HCT116 (cell line): ENCODE results near the gene EEF1AKMT2. TPM values are rescaled to one million over a fixed set of nuclear protein-coding genes. Genes with fewer than 3 reads are reported as not detected.

Experiments
- ATAC-seq: fragments of 200-7000 bp; cut with Tn5 transposase; 2 replicates; pipeline ENCODE4 v1.9.1; 2020; ENCODE audit warnings: mild to moderate bottlenecking, moderate library complexity
- BruUV-seq: library from RNA; stranded (reverse); fragments of 400-500 nt; replicated peaks from 2 replicates; lab custom pipeline; 2021; lab: Mats Ljungman, UMichigan
- CTCF ChIA-PET: fragments of 300-600 bp; sonication (Branson Sonifier 250); formaldehyde crosslinking; loops from one replicate; lab custom pipeline; 2021; ENCODE audit warnings: antibody characterized with exemption; lab: Charles Lee
- POLR2A ChIA-PET: fragments of 300-600, 350-600 bp; sonication (Branson Sonifier 250); formaldehyde crosslinking; loops from one replicate; lab custom pipeline; 2021; ENCODE audit warnings: antibody characterized with exemption; lab: Charles Lee
- RAD21 ChIA-PET, 2 experiments: fragments of 300-600 bp; sonication (Branson Sonifier 250); formaldehyde crosslinking; loops; one replicate each; lab custom pipeline; 2023; ENCODE audit warnings: low total read pairs in 2 of 2; ENCODE audit not compliant: uncharacterized antibody in 2 of 2, unreplicated experiment in 2 of 2, low non-redundant PET in 1 of 2; lab: Charles Lee
- DNase-seq: peaks from one replicate; pipeline ENCODE4 v3.0.0-alpha.2; 2010; ENCODE audit warnings: low read depth, low spot score
- H2AFZ ChIP-seq: fragments of 200-600 bp; shearing (Covaris generic), sonication (generic); 2 replicates; pipeline ENCODE4 v1.6.1; 2017; ENCODE audit warnings: low read depth, mixed run types, mixed read lengths, antibody characterized with exemption, low read length; ENCODE audit not compliant: poor library complexity, severe bottlenecking
- H3K27ac ChIP-seq: 2 replicates; pipeline ENCODE4 v1.5.1; 2012; ENCODE audit warnings: low read depth, low read length
- H3K27me3 ChIP-seq: fragments of 200-600 bp; sonication (generic); 2 replicates; pipeline ENCODE4 v1.6.1; 2016; ENCODE audit warnings: mixed run types, low read length, mixed read lengths; ENCODE audit not compliant: insufficient read depth
- H3K36me3 ChIP-seq, 2 experiments: fragments of 200-500 bp in 1 of 2; fragments of 200-600 bp in 1 of 2; sonication (Bioruptor generic) in 1 of 2; sonication (generic) in 1 of 2; 2 replicates each; pipeline versions ENCODE4 v1.5.1 to v1.6.1; 2014 to 2016; ENCODE audit warnings: low read length in 2 of 2, inconsistent platforms in 1 of 2, mixed read lengths in 1 of 2, mixed run types in 1 of 2; ENCODE audit not compliant: insufficient read depth in 2 of 2, control insufficient read depth in 1 of 2
- H3K4me1 ChIP-seq, 2 experiments: fragments of 200-600 bp in 1 of 2; sonication (generic) in 1 of 2; 2 replicates each; pipeline versions ENCODE4 v1.5.1 to v1.6.1; 2012 to 2017; ENCODE audit warnings: low read length in 2 of 2, inconsistent platforms in 1 of 2, mild to moderate bottlenecking in 1 of 2, mixed read lengths in 1 of 2, mixed run types in 1 of 2, moderate library complexity in 1 of 2; ENCODE audit not compliant: insufficient read depth in 2 of 2, control insufficient read depth in 1 of 2
- H3K4me2 ChIP-seq: fragments of 200-600 bp; sonication (generic); 2 replicates; pipeline ENCODE4 v1.6.1; 2017; ENCODE audit warnings: mixed run types, low read length, mixed read lengths
- H3K4me3 ChIP-seq, 2 experiments: fragments of 200-600 bp in 1 of 2; sonication (generic) in 1 of 2; replicated peaks in 1 of 2; 2 replicates each; pipeline ENCODE4 v1.5.1; 2011 to 2016; ENCODE audit warnings: low read length in 2 of 2, control low read depth in 1 of 2, low read depth in 1 of 2, mild to moderate bottlenecking in 1 of 2, mixed read lengths in 1 of 2, mixed run types in 1 of 2
- H3K79me2 ChIP-seq: fragments of 200-600 bp; sonication (generic); 2 replicates; pipeline ENCODE4 v1.6.1; 2017; ENCODE audit warnings: mild to moderate bottlenecking, mixed run types, low read length, moderate library complexity, mixed read lengths; ENCODE audit not compliant: insufficient read depth
- H3K9ac ChIP-seq: fragments of 200-600 bp; sonication (generic); 2 replicates; pipeline ENCODE4 v1.6.1; 2016; ENCODE audit warnings: low read length, mixed read lengths
- H3K9me2 ChIP-seq: fragments of 200-600 bp; sonication (generic), shearing (Covaris generic); 2 replicates; pipeline ENCODE4 v1.6.1; 2017; ENCODE audit warnings: mixed run types, mild to moderate bottlenecking, moderate library complexity; ENCODE audit not compliant: insufficient read depth
- H3K9me3 ChIP-seq, 2 experiments: fragments of 200-500 bp in 1 of 2; fragments of 200-600 bp in 1 of 2; sonication (Bioruptor generic) in 1 of 2; sonication (generic) in 1 of 2; 2 replicates each; pipeline ENCODE4 v1.6.1; 2014 to 2017; ENCODE audit warnings: low read length in 2 of 2, mixed read lengths in 2 of 2, inconsistent platforms in 1 of 2, low read depth in 1 of 2, mild to moderate bottlenecking in 1 of 2, mixed run types in 1 of 2, moderate library complexity in 1 of 2; ENCODE audit not compliant: control insufficient read depth in 1 of 2, insufficient read depth in 1 of 2
- H4K20me1 ChIP-seq: fragments of 200-600 bp; sonication (generic), shearing (Covaris generic); 2 replicates; pipeline ENCODE4 v1.6.1; 2017; ENCODE audit warnings: mixed run types, mild to moderate bottlenecking, moderate library complexity; ENCODE audit not compliant: insufficient read depth
- CBX3 ChIP-seq: IDR thresholded peaks from 2 replicates; pipeline ENCODE4 v1.6.1; 2012; ENCODE audit warnings: low read depth
- CEBPB ChIP-seq: IDR thresholded peaks from 2 replicates; pipeline ENCODE4 v1.6.1; 2012; ENCODE audit warnings: low read depth
- ELF1 ChIP-seq: IDR thresholded peaks from 2 replicates; pipeline ENCODE4 v1.6.1; 2012; ENCODE audit warnings: low read depth, borderline replicate concordance
- EZH2 ChIP-seq: fragments of 200-600 bp; sonication (generic); IDR thresholded peaks from 2 replicates; pipeline ENCODE4 v1.6.1; 2017; ENCODE audit warnings: antibody characterized with exemption, mixed run types
- EZH2phosphoT487 ChIP-seq: fragments of 200-600 bp; IDR thresholded peaks from 2 replicates; pipeline ENCODE4 v1.6.1; 2018; ENCODE audit warnings: antibody characterized with exemption, borderline replicate concordance
- JUND ChIP-seq: IDR thresholded peaks from 2 replicates; pipeline ENCODE4 v1.6.1; 2012
- POLR2A ChIP-seq: IDR thresholded peaks from 2 replicates; pipeline ENCODE4 v1.7.0; 2011; ENCODE audit warnings: borderline replicate concordance; ENCODE audit not compliant: insufficient read depth, insufficient read length; ENCODE audit errors: extremely low read depth
- POLR2AphosphoS5 ChIP-seq: IDR thresholded peaks from 2 replicates; pipeline ENCODE4 v1.6.1; 2011; ENCODE audit warnings: mild to moderate bottlenecking, low read depth, low read length, moderate library complexity
- RAD21 ChIP-seq: IDR thresholded peaks from 2 replicates; pipeline ENCODE4 v1.6.1; 2012; ENCODE audit warnings: low read depth, mild to moderate bottlenecking
- SIN3A ChIP-seq: IDR thresholded peaks from 2 replicates; pipeline ENCODE4 v1.6.1; 2012; ENCODE audit warnings: low read depth
- SP1 ChIP-seq: IDR thresholded peaks from 2 replicates; pipeline ENCODE4 v1.6.1; 2012; ENCODE audit warnings: low read depth
- SRF ChIP-seq: IDR thresholded peaks from 2 replicates; pipeline ENCODE4 v1.6.1; 2012; ENCODE audit warnings: low read depth
- TCF7L2 ChIP-seq: IDR thresholded peaks from 2 replicates; pipeline ENCODE4 v1.7.0; 2011; ENCODE audit warnings: borderline replicate concordance, inconsistent platforms; ENCODE audit not compliant: insufficient read depth, insufficient read length; ENCODE audit errors: extremely low read depth
- YY1 ChIP-seq: IDR thresholded peaks from 2 replicates; pipeline ENCODE4 v1.6.1; 2011; ENCODE audit warnings: low read length, low read depth, moderate library complexity, mild to moderate bottlenecking; ENCODE audit not compliant: insufficient replicate concordance; ENCODE audit errors: extremely low read depth
- ZFX ChIP-seq: fragments of 450-650 bp; IDR thresholded peaks from 2 replicates; pipeline ENCODE4 v1.6.1; 2017
- intact Hi-C: fragments of 100-400 bp; cut with micrococcal nuclease; formaldehyde crosslinking; loops from 2 replicates; pipeline ENCODE4 v1.10.0; 2022
- total RNA-seq: library from RNA; stranded (reverse); gene quantifications from one replicate; pipeline ENCODE4 v1.2.1, GENCODE V29; 2021; ENCODE audit not compliant: unreplicated experiment
- TF ChIP-seq, protein P1 (sequence below), 3 experiments: fragments of 200-600 bp in 1 of 3; sonication (generic) in 1 of 3; IDR thresholded peaks in 2 of 3; conservative IDR thresholded peaks in 1 of 3; 2 replicates each; pipeline ENCODE4 v1.5.1; 2012 to 2017; ENCODE audit warnings: low read depth in 2 of 3, low read length in 2 of 3, antibody characterized with exemption in 1 of 3, borderline replicate concordance in 1 of 3, control low read depth in 1 of 3, mild to moderate bottlenecking in 1 of 3, mixed read lengths in 1 of 3, mixed run types in 1 of 3, moderate library complexity in 1 of 3; ENCODE audit not compliant: insufficient read depth in 1 of 3
- TF ChIP-seq, protein P2 (sequence below): IDR thresholded peaks from 2 replicates; pipeline ENCODE4 v1.6.1; 2012
- TF ChIP-seq, protein P3 (sequence below): IDR thresholded peaks from 2 replicates; pipeline ENCODE4 v1.6.1; 2012; ENCODE audit warnings: low read depth
- TF ChIP-seq, protein P4 (sequence below): IDR thresholded peaks from 2 replicates; pipeline ENCODE4 v1.6.1; 2012

Gene EEF1AKMT2
- total RNA-seq, 1 experiment from 2014 or later, result 39.6 TPM

- intact Hi-C loops, result no loop called here
- peaks cover 17 to 27% of the 10 kb centered on the region in 2 experiments; a peak in 3 of 4 replicates for H3K4me1 ChIP-seq
- POLR2A ChIA-PET, result no interaction called here
- H3K36me3 ChIP-seq, result no peaks in the 10 kb centered on the region
- no peak overlapping the region for H3K9ac ChIP-seq
- H3K79me2 ChIP-seq, result no peaks in the 10 kb centered on the region; the same call in 1 of the 2 replicates
- H3K27ac ChIP-seq, result no peak overlapping the region
- DNase-seq, result no peak
- no peak overlapping the region for H3K4me2 ChIP-seq
- H4K20me1 ChIP-seq, result no peaks in the 10 kb centered on the region
- H2AFZ ChIP-seq, result no peak overlapping the region
- CTCF ChIA-PET, result interaction anchor here (1.2 kb wide), 1 partner anchor 29 kb away, joined by 3 read pairs; no protein-coding TSS in a partner anchor
- H3K9me3 ChIP-seq, result no peaks in the 10 kb centered on the region
- no peak overlapping the region for H3K4me3 ChIP-seq
- no peaks in the 10 kb centered on the region for H3K27me3 ChIP-seq
- TF ChIP-seq, protein P1, sequence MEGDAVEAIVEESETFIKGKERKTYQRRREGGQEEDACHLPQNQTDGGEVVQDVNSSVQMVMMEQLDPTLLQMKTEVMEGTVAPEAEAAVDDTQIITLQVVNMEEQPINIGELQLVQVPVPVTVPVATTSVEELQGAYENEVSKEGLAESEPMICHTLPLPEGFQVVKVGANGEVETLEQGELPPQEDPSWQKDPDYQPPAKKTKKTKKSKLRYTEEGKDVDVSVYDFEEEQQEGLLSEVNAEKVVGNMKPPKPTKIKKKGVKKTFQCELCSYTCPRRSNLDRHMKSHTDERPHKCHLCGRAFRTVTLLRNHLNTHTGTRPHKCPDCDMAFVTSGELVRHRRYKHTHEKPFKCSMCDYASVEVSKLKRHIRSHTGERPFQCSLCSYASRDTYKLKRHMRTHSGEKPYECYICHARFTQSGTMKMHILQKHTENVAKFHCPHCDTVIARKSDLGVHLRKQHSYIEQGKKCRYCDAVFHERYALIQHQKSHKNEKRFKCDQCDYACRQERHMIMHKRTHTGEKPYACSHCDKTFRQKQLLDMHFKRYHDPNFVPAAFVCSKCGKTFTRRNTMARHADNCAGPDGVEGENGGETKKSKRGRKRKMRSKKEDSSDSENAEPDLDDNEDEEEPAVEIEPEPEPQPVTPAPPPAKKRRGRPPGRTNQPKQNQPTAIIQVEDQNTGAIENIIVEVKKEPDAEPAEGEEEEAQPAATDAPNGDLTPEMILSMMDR (IDR thresholded peaks at IDR 0.05 in 2 of 3, conservative IDR thresholded peaks at IDR 0.05 in 1 of 3; ENCODE audit: borderline replicate concordance in 1 of 3, insufficient read depth in 1 of 3, low read depth in 2 of 3, low read length in 2 of 3), result no peak
- TF ChIP-seq JUND (no peak), TCF7L2 (no peak), EZH2 (no peak), SRF (no peak), EZH2phosphoT487 (no peak), YY1 (no peak), SP1 (no peak), POLR2AphosphoS5 (no peak), POLR2A (no peak), ELF1 (no peak), RAD21 (no peak), SIN3A (no peak), CBX3 (no peak), ZFX (no peak), CEBPB (no peak)
- TF ChIP-seq, protein P2, sequence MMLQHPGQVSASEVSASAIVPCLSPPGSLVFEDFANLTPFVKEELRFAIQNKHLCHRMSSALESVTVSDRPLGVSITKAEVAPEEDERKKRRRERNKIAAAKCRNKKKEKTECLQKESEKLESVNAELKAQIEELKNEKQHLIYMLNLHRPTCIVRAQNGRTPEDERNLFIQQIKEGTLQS, result no peak
- TF ChIP-seq, protein P3, sequence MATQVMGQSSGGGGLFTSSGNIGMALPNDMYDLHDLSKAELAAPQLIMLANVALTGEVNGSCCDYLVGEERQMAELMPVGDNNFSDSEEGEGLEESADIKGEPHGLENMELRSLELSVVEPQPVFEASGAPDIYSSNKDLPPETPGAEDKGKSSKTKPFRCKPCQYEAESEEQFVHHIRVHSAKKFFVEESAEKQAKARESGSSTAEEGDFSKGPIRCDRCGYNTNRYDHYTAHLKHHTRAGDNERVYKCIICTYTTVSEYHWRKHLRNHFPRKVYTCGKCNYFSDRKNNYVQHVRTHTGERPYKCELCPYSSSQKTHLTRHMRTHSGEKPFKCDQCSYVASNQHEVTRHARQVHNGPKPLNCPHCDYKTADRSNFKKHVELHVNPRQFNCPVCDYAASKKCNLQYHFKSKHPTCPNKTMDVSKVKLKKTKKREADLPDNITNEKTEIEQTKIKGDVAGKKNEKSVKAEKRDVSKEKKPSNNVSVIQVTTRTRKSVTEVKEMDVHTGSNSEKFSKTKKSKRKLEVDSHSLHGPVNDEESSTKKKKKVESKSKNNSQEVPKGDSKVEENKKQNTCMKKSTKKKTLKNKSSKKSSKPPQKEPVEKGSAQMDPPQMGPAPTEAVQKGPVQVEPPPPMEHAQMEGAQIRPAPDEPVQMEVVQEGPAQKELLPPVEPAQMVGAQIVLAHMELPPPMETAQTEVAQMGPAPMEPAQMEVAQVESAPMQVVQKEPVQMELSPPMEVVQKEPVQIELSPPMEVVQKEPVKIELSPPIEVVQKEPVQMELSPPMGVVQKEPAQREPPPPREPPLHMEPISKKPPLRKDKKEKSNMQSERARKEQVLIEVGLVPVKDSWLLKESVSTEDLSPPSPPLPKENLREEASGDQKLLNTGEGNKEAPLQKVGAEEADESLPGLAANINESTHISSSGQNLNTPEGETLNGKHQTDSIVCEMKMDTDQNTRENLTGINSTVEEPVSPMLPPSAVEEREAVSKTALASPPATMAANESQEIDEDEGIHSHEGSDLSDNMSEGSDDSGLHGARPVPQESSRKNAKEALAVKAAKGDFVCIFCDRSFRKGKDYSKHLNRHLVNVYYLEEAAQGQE, result no peak
- TF ChIP-seq, protein P4, sequence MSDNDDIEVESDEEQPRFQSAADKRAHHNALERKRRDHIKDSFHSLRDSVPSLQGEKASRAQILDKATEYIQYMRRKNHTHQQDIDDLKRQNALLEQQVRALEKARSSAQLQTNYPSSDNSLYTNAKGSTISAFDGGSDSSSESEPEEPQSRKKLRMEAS, result no peak
- BruUV-seq, result no TSS peak
- ATAC-seq, result no peak
- H3K9me2 ChIP-seq, result no peaks in the 10 kb centered on the region
- RAD21 ChIA-PET, result no interaction called here
Measured at GRCh38 chr10:124712704-124713407, 78.8 kb downstream of the EEF1AKMT2 start.
